Pons (tissue), 1 donor: ENCODE results near the gene RNF25.

Experiments used
- DNase-seq: peaks from one replicate; pipeline ENCODE4 v3.0.0-alpha.2; 2016; ENCODE audit warnings: low spot score

The RNF25 gene

GRCh38 chr2:218623366-218623705 lies 48.5 kb downstream of the RNF25 start:
- DNase-seq: no peak

- DNase-seq: peak; percentile 13
Measured at GRCh38 chr2:218622606-218623365, 49.0 kb downstream of the RNF25 start.

GRCh38 chr2:218621007-218621406 lies 50.8 kb downstream of the RNF25 start:
- DNase-seq: no peak

GRCh38 chr2:218618102-218618860 lies 53.5 kb downstream of the RNF25 start:
- no peak for DNase-seq

- DNase-seq: no peak
Measured at GRCh38 chr2:218615868-218616315, 55.9 kb downstream of the RNF25 start.
